GM18505 (cell line): ENCODE data around the gene VAC14.

Experiments
- ATAC-seq: cut with Tn5 transposase; IDR thresholded peaks from one replicate; pipeline ENCODE4 v1.9.1; 2021; ENCODE audit not compliant: unreplicated experiment
- POLR2A ChIP-seq: IDR thresholded peaks from 4 replicates; pipeline ENCODE4 v1.6.1; 2011; ENCODE audit warnings: borderline replicate concordance; ENCODE audit not compliant: insufficient read depth, insufficient read length; ENCODE audit errors: extremely low read depth

Gene VAC14

DNA sequence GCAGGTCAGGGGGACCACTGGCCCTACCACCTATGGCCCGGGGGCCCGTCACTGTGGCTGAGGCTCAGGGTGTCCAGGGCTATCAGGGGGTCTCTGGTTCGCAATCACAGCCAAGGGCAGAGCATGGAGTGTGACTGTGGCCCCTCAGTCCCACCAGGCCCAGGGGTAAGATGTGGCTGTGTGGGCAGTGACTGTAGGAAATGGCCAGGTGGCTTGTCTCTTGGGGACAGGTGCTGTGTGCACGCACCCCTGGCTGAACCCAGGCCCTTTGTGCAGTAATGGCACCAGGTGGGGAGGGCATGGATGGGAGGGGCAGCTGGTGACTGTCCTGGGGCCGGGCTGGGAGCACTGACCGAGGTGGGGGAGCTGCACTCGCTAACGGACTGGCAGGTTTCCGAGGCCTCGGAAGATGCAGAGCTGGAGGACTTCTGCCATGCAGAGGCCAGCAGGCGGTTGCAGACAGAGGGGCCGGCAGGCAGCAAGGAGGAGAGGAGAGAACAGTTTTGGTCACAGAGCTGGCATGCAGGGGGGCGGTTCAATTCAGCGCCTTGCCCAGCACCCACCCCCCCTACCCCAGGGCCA, 135.8 kb downstream of the VAC14 start:
- ATAC-seq = no peak
- no peak for TF ChIP-seq POLR2A

GRCh38 chr16:70664325-70665112, 136.4 kb downstream of the VAC14 start:
- no peak for ATAC-seq
- TF ChIP-seq POLR2A = no peak

GRCh38 chr16:70663524-70664324, 137.2 kb downstream of the VAC14 start:
- ATAC-seq = no peak
- no peak for TF ChIP-seq POLR2A

GRCh38 chr16:70662991-70663523, 137.9 kb downstream of the VAC14 start:
- ATAC-seq = no peak
- TF ChIP-seq POLR2A = no peak

DNA sequence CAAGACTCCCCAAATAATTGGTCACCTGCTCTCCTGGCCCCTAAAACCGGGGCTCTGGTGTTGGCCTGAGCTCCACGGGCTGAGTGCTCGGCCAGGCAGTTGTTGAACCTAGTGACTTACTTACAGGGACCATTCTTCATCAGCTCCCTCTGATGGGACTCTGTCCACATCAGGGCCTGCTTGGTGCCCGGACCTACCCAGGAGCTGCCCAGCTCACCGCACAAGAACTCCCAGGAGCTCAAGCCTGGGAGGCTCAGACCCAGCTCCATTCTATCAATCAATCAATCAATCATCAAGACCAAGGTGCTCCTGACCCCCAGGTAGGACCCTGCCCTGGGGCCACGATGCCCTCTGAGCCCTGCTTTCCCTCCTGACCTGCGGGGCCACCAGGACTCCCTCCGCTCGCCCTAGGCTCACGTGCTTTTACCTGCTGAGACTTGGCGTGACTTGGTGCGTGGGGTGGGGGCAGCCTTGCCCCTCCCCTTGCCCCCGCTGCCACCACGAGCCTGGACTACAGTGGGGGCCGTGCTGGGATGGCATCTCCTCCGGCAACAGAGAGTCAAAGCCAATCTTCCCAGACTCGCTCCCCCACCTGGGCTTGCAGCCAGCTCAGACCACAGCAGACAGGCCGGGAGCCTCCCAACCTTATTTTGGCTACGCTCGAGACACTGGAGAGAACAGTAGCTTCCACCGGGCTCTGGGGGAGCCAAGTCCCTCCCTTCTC, 138.9 kb downstream of the VAC14 start:
- ATAC-seq = no peak
- no peak for TF ChIP-seq POLR2A

DNA sequence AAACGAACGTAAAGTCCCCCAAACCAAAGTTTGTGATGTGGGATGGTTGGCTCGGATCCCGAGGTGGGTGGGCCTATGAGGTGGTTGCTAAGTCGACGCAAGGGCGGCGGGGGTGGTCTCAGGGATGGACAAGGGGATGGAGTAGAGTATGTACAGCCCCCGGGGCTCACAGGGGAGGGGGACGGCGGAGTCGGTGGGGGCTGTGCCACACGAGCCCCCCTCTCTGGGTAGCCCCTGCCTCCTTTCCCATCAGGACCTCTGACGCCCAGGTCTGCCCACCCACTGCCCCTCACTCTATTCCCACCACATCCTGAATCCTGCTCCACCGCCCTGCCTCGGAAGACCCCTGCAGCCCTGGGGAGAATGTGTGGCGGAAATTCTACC, 139.4 kb downstream of the VAC14 start:
- TF ChIP-seq POLR2A = no peak
- ATAC-seq = no peak

DNA sequence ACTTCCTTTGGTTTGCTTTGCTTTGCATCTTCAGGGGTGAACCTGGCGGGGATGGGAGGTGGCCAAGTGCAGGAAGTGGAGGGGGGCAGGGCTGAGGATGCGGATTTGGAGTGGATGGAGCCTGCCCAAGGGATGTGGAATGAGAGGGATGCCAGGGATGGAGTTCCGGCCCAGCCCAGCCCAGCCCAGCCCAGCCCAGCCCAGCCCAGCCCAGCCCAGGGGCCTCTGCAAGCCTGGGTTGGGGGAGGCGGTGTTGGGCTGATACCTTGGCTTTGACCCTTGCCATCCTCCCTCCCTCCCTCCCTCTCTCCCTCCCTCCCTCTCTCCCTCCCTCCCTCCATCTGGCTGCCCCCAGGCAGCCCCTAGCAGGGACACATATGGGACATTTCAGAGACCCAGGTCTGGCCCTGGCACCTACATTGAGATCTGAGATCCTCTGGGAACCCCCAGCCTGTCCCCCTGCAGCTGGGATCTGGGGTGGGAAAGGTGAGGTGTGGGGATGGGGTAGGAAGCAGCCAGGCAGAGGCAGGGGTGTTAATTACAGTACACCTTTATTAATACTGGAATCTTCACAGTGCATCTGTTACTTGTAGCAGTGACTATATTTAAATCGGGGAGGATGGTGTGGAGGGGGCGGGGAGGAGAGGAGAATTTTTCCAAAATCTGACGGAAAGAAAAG, 140.1 kb downstream of the VAC14 start:
- ATAC-seq = no peak

GRCh38 chr16:70659953-70660671, 140.8 kb downstream of the VAC14 start:
- no peak for TF ChIP-seq POLR2A
- no peak for ATAC-seq

More for the DNA sequence above, 140.1 kb downstream of the VAC14 start:
- no peak for TF ChIP-seq POLR2A

DNA sequence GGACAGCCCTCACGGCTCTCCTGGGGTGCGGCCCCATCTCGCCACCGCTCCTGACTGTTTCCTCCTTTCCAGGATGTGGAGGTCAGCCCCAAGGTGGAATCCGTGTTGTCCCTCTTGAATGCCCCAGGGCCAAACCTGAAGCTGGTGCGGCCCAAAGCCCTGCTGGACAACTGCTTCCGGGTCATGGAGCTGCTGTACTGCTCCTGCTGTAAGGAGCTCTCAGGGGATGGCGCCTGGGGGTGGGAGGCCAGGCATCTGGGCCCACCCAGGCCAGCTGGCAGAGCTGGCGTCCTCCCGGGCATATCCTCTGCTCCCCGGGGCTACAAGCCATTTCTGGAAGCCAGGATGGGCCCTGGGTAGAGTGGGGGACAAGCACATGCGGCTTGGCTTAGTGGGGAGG, 141.4 kb downstream of the VAC14 start:
- no peak for ATAC-seq
- no peak for TF ChIP-seq POLR2A

DNA sequence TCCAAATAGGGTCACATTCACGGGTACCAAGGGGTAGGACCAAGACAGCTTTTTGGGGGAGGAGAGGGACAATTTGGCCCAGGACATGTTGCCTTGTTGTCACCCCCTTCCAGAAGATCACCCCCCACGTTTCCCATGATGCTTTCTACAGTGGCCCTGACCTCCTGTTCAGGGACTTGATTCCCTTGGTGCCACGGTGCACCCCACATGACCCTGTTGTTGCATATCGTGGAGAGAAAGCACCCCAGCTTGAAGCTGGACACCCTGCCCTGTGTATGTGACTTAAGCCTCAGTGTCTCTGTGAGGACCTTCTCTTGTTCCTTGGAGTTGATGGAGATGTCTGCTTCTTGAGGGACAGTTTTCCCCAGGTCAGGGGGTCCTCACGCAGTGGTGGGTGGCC, 142.0 kb downstream of the VAC14 start:
- ATAC-seq = no peak

GRCh38 chr16:70657956-70658355, 143.0 kb downstream of the VAC14 start:
- TF ChIP-seq POLR2A = no peak
- ATAC-seq = no peak

More for the DNA sequence above, 142.0 kb downstream of the VAC14 start:
- no peak for TF ChIP-seq POLR2A

- no peak for TF ChIP-seq POLR2A
Observed at GRCh38 chr16:70656712-70657263, 144.2 kb downstream of the VAC14 start.

DNA sequence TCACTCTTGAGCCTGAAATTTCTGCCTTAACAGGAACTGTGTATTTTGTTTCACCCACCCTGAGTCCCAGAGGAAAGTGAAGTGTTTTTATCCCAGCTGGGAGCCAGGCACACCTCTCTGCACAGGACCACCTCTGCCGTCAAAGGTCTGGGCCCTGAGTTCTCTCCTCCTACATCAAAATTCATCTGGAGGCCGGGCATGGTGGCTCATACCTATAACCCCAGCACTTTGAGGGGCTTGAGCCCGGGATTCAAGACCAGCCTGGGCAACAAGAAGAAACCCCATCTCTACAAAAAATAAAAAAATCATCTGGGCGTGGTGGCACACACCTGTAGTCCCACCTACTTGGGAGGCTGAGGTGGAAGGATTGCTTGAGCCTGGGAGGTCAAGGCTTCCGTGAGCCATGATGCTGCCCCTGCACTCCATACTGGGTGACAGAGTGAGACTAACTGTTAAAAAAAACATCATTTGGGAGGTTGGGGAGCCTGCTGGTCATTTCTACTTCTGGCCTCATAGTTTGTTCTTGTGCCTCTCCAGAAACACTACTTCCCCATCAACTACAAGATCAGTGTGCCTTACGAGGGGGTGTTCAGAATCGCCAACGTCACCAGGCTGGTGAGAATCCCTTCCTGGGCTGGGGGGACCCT, 144.8 kb downstream of the VAC14 start:
- no peak for TF ChIP-seq POLR2A
- ATAC-seq = no peak

More at GRCh38 chr16:70656712-70657263, 144.2 kb downstream of the VAC14 start:
- ATAC-seq = no peak
